Spleen (tissue), 7 donors: ENCODE data around the gene ROR1.
A peak's percentile ranks its signal among the peaks of the same experiment; 100 is the strongest.

Experiments
- CTCF ChIP-seq, 11 experiments: fragments of 200-600 bp in 7 of 11; fragments of 450-650 bp in 4 of 11; sonication (generic) in 4 of 11; IDR thresholded peaks in 8 of 11; conservative IDR thresholded peaks in 3 of 11; 1 replicate in 7 of 11; 2 replicates in 4 of 11; pipeline versions ENCODE4 v1.4.0 to v1.8.0; 2016 to 2021; ENCODE audit warnings: antibody characterized with exemption in 11 of 11, inconsistent platforms in 4 of 11, mild to moderate bottlenecking in 1 of 11
- POLR2A ChIP-seq, 3 donors: fragments of 450-650 bp; IDR thresholded peaks; one replicate each; pipeline ENCODE4 v1.5.1; 2017; ENCODE audit warnings: antibody characterized with exemption in 3 of 3, mild to moderate bottlenecking in 1 of 3
- POLR2AphosphoS5 ChIP-seq, 3 donors: sonication (generic); formaldehyde crosslinking; IDR thresholded peaks; one replicate each; pipeline ENCODE4 v1.5.1; 2017; ENCODE audit warnings: antibody characterized with exemption in 3 of 3
- donor health status: DM: no; HTN: no; CAD: no; lungs with moderate emphysema.
- donor health status: DM: no; HTN: no; CAD: no.
- donor health status: DM: no; HTN: no; CAD: no.

GRCh38 chr1:63774617-63775417, 1.0 kb downstream of the ROR1 start:
- TF ChIP-seq POLR2AphosphoS5 (IDR thresholded peaks at IDR 0.05), result peak in 2 of 3 donors; percentile 53 to 54
- TF ChIP-seq CTCF (IDR thresholded peaks at IDR 0.05 in 8 of 11, conservative IDR thresholded peaks at IDR 0.05 in 3 of 11), result no peak
- TF ChIP-seq POLR2A (IDR thresholded peaks at IDR 0.05), result no peak
